K562 (cell line): ENCODE data around the gene PDZRN3. TPM values are rescaled to one million over a fixed set of nuclear protein-coding genes. Genes with fewer than 3 reads are reported as not detected.
A peak's percentile ranks its signal among the peaks of the same experiment; 100 is the strongest.

Experiments
- ATAC-seq: fragments of 200-7000 bp; cut with Tn5 transposase; 3 replicates; pipeline ENCODE4 v1.9.1; 2020; ENCODE audit warnings: moderate library complexity
- BruUV-seq: library from RNA; stranded (reverse); fragments of 400-500 nt; replicated peaks from 2 replicates; lab custom pipeline; 2021; lab: Mats Ljungman, UMichigan
- CTCF ChIA-PET: fragments of 300-600 bp; formaldehyde crosslinking; extraction: SDS; loops from one replicate; lab custom pipeline; 2021; ENCODE audit warnings: low intra/inter-chr PET ratio; lab: Yijun Ruan, JAX
- POLR2A ChIA-PET: fragments of 300-600, 350-650 bp; sonication (Branson Sonifier 250); formaldehyde crosslinking; extraction: SDS; loops from one replicate; lab custom pipeline; 2021; ENCODE audit warnings: antibody characterized with exemption, inconsistent platforms; lab: Yijun Ruan, JAX
- DNase-seq, 4 experiments: peaks; one replicate each; pipeline versions ENCODE4 v3.0.0 to v3.0.0-alpha.2; 2011 to 2018; ENCODE audit warnings: low spot score in 3 of 4, mixed read lengths in 3 of 4; ENCODE audit errors: extremely low read depth in 1 of 4
- FAIRE-seq: peaks from 2 replicates; lab custom pipeline; 2011; peaks lifted over from hg19 to GRCh38; lab: Jason Lieb, UNC
- H2AFZ ChIP-seq: 2 replicates; pipeline ENCODE4 v1.6.0; 2011; ENCODE audit warnings: low read depth, low read length, control low read depth, inconsistent platforms
- H3K27ac ChIP-seq: fragments of 200-600 bp; 3 replicates; pipeline ENCODE4 v1.8.0; 2011; ENCODE audit warnings: low read depth, mild to moderate bottlenecking, control low read depth, inconsistent platforms, low read length, moderate library complexity, mixed read lengths; ENCODE audit errors: extremely low read depth
- H3K27me3 ChIP-seq, 2 experiments: fragments of 300-600 bp in 1 of 2; 2 replicates in 1 of 2; 3 replicates in 1 of 2; pipeline versions ENCODE4 v1.6.0 to v1.8.0; 2011; ENCODE audit warnings: inconsistent platforms in 2 of 2, low read length in 2 of 2, mild to moderate bottlenecking in 1 of 2, mixed read lengths in 1 of 2, moderate library complexity in 1 of 2; ENCODE audit not compliant: control insufficient read depth in 2 of 2, insufficient read depth in 2 of 2
- H3K36me3 ChIP-seq: fragments of 300-600 bp; 3 replicates; pipeline ENCODE4 v1.8.0; 2011; ENCODE audit warnings: mild to moderate bottlenecking, low read length, inconsistent platforms; ENCODE audit not compliant: control insufficient read depth, insufficient read depth
- H3K4me1 ChIP-seq, 2 experiments: fragments of 200-600 bp in 1 of 2; replicated peaks in 1 of 2; 2 replicates in 1 of 2; 3 replicates in 1 of 2; pipeline versions ENCODE4 v1.5.1 to v1.8.0; 2011; ENCODE audit warnings: inconsistent platforms in 2 of 2, low read length in 2 of 2, mild to moderate bottlenecking in 1 of 2, mixed read lengths in 1 of 2, moderate library complexity in 1 of 2; ENCODE audit not compliant: control insufficient read depth in 2 of 2, insufficient read depth in 2 of 2
- H3K4me2 ChIP-seq: 2 replicates; pipeline ENCODE4 v1.6.1; 2011; ENCODE audit warnings: low read length, control low read depth, inconsistent platforms, mixed read lengths; ENCODE audit not compliant: insufficient read depth
- H3K4me3 ChIP-seq: fragments of 200-600 bp; sonication (generic), shearing (Covaris generic); 2 replicates; pipeline ENCODE4 v1.5.1; 2016; ENCODE audit warnings: control low read depth, inconsistent platforms
- H3K79me2 ChIP-seq: fragments of 200-600 bp; 3 replicates; pipeline ENCODE4 v1.8.0; 2011; ENCODE audit warnings: low read length, inconsistent platforms; ENCODE audit not compliant: control insufficient read depth, insufficient read depth
- H3K9ac ChIP-seq, 2 experiments: 2 replicates each; pipeline versions ENCODE4 v1.6.0 to v1.6.1; 2011; ENCODE audit warnings: low read depth in 2 of 2, low read length in 2 of 2, control low read depth in 1 of 2, inconsistent platforms in 1 of 2, mild to moderate bottlenecking in 1 of 2, mixed read lengths in 1 of 2; ENCODE audit not compliant: insufficient read depth in 1 of 2
- H3K9me1 ChIP-seq: one replicate; pipeline ENCODE4 v1.6.0; 2011; ENCODE audit warnings: inconsistent platforms, mild to moderate bottlenecking, low read length, moderate library complexity; ENCODE audit not compliant: control insufficient read depth, insufficient read depth
- H3K9me3 ChIP-seq: replicated peaks from 2 replicates; pipeline ENCODE4 v1.5.1; 2011; ENCODE audit warnings: low read depth, low read length, inconsistent platforms; ENCODE audit not compliant: control insufficient read depth, insufficient read depth
- H4K20me1 ChIP-seq: replicated peaks from 2 replicates; pipeline ENCODE4 v1.6.1; 2011; ENCODE audit warnings: low read length, inconsistent platforms, mixed read lengths; ENCODE audit not compliant: control insufficient read depth, insufficient read depth
- MAFG ChIP-seq: fragments of 450-650 bp; conservative IDR thresholded peaks from 2 replicates; pipeline ENCODE4 v1.6.1; 2016; ENCODE audit warnings: missing genetic modification characterization, missing compliant biosample characterization
- SNAPC5 ChIP-seq: fragments of 250-450 bp; sonication (Bioruptor Pico); IDR thresholded peaks from 2 replicates; pipeline ENCODE4 v1.8.0; 2021; ENCODE audit warnings: moderate library complexity, mild to moderate bottlenecking, inconsistent platforms
- WGBS: fragments of 100-300 bp; shearing (Covaris generic); methylation state at CpG from one replicate; pipeline ENCODE4 v1.1.6; 2016; ENCODE audit warnings: low coverage, mixed read lengths; ENCODE audit not compliant: insufficient coverage; ENCODE audit errors: missing lambda C conversion rate; 5-methylcytosine and 5-hydroxymethylcytosine counted together
- in situ Hi-C: fragments of 300-500 bp; cut with MboI; formaldehyde crosslinking; loops from 4 replicates; pipeline ENCODE4 v1.15.0; 2018; ENCODE audit warnings: inconsistent platforms, mixed read lengths
- intact Hi-C: fragments of 100-400 bp; cut with micrococcal nuclease; formaldehyde crosslinking; loops from 2 replicates; pipeline ENCODE4 v1.14.2; 2022
- polyA plus RNA-seq, 8 experiments: library from polyadenylated mRNA; depleted of rRNA in 4 of 8; stranded (reverse) in 5 of 8; unstranded in 3 of 8; fragments of >200 nt; fragmentation: Nextera tagmentation in 2 of 8; fragmentation: Illumina TruSeq in 1 of 8; extraction: Ambion mirVana in 2 of 8; extraction: Trizol in 1 of 8; gene quantifications; 2 replicates each; pipeline versions ENCODE4 v1.2.1 to v1.2.3, GENCODE V29; 2011 to 2014; ENCODE audit warnings: inconsistent platforms in 1 of 8, missing spikeins in 1 of 8
- total RNA-seq, 7 experiments: library from RNA; depleted of rRNA in 6 of 7; stranded (reverse); fragments of >200 nt in 6 of 7; fragmentation: Illumina TruSeq in 2 of 7; extraction: Trizol in 2 of 7; gene quantifications; 2 replicates each; pipeline versions ENCODE4 v1.2.1 to v1.2.3, GENCODE V29; 2011 to 2021; ENCODE audit warnings: low replicate concordance in 1 of 7
- TF ChIP-seq, protein P1 (sequence below), 2 experiments: fragments of 450-650 bp in 1 of 2; sonication (generic) in 1 of 2; formaldehyde crosslinking in 1 of 2; IDR thresholded peaks in 1 of 2; conservative IDR thresholded peaks in 1 of 2; 2 replicates each; pipeline versions ENCODE4 v1.6.1 to v1.8.1; 2016 to 2023; ENCODE audit warnings: mild to moderate bottlenecking in 2 of 2, moderate library complexity in 2 of 2, inconsistent platforms in 1 of 2, missing genetic modification reagents in 1 of 2
- TF ChIP-seq, protein P2 (sequence below): fragments of 250-450 bp; sonication (Bioruptor Pico); IDR thresholded peaks from 2 replicates; pipeline ENCODE4 v1.4.0; 2020; ENCODE audit warnings: mild to moderate bottlenecking, moderate library complexity

PDZRN3 gene
- total and polyA plus RNA-seq, 9 of the 15 experiments (the other 6 are each of a cell fraction or from before 2014, with no cell fraction given), result 0.16 TPM; not detected in 8

GRCh38 chr3:73552700-73553099, 72.0 kb downstream of the PDZRN3 start:
- H2AFZ ChIP-seq, result no peak overlapping the region
- 0% methylated on average over 4 of the region's 4 CpGs for WGBS
- H3K9me1 ChIP-seq, result no peaks in the 10 kb centered on the region
- no peaks in the 10 kb centered on the region for H3K4me1 ChIP-seq
- no peak for FAIRE-seq
- ChIA-PET CTCF (no interaction called here), POLR2A (interaction anchor here (0.6 kb wide), 1 partner anchor 29 kb away, joined by 3 read pairs; no protein-coding TSS in a partner anchor)
- in situ Hi-C loops, result no loop called here
- H3K4me3 ChIP-seq, result no peak overlapping the region
- no peaks in the 10 kb centered on the region for H3K36me3 ChIP-seq
- H3K9ac ChIP-seq, result no peak overlapping the region
- no peak overlapping the region for H3K4me2 ChIP-seq
- H3K27ac ChIP-seq, result no peak overlapping the region
- H3K79me2 ChIP-seq, result no peaks in the 10 kb centered on the region
- H3K9me3 ChIP-seq, result no peaks in the 10 kb centered on the region
- no peak for TF ChIP-seq SNAPC5
- TF ChIP-seq, protein P1, sequence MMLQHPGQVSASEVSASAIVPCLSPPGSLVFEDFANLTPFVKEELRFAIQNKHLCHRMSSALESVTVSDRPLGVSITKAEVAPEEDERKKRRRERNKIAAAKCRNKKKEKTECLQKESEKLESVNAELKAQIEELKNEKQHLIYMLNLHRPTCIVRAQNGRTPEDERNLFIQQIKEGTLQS (IDR thresholded peaks at IDR 0.05), result 0 out of 2 replicates have a peak, but pooled peaks have one; percentile 17
- TF ChIP-seq, protein P1 (CRISPR knock-in tag; conservative IDR thresholded peaks at IDR 0.05), result no peak
- TF ChIP-seq, protein P2, sequence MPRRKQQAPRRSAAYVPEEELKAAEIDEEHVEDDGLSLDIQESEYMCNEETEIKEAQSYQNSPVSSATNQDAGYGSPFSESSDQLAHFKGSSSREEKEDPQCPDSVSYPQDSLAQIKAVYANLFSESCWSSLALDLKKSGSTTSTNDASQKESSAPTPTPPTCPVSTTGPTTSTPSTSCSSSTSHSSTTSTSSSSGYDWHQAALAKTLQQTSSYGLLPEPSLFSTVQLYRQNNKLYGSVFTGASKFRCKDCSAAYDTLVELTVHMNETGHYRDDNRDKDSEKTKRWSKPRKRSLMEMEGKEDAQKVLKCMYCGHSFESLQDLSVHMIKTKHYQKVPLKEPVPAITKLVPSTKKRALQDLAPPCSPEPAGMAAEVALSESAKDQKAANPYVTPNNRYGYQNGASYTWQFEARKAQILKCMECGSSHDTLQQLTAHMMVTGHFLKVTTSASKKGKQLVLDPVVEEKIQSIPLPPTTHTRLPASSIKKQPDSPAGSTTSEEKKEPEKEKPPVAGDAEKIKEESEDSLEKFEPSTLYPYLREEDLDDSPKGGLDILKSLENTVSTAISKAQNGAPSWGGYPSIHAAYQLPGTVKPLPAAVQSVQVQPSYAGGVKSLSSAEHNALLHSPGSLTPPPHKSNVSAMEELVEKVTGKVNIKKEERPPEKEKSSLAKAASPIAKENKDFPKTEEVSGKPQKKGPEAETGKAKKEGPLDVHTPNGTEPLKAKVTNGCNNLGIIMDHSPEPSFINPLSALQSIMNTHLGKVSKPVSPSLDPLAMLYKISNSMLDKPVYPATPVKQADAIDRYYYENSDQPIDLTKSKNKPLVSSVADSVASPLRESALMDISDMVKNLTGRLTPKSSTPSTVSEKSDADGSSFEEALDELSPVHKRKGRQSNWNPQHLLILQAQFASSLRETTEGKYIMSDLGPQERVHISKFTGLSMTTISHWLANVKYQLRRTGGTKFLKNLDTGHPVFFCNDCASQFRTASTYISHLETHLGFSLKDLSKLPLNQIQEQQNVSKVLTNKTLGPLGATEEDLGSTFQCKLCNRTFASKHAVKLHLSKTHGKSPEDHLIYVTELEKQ (CRISPR knock-in tag), result no peak
- TF ChIP-seq MAFG, result no peak
- BruUV-seq, result no TSS peak
- no peaks in the 10 kb centered on the region for H3K27me3 ChIP-seq
- DNase-seq, result no peak
- no peak for ATAC-seq
- intact Hi-C loops, result no loop called here
- no peaks in the 10 kb centered on the region for H4K20me1 ChIP-seq
